H1 (cell line): ENCODE data around the gene MUC5B. TPM values are rescaled to one million over a fixed set of nuclear protein-coding genes. Genes with fewer than 3 reads are reported as not detected.

Source experiments
- CTCF ChIA-PET: fragments of 300-600 bp; sonication (Branson Sonifier 250); formaldehyde crosslinking; loops from one replicate; lab custom pipeline; 2021; ENCODE audit not compliant: partially characterized antibody; lab: Charles Lee
- POLR2A ChIA-PET: fragments of 300-600 bp; sonication (Branson Sonifier 250); formaldehyde crosslinking; loops from one replicate; lab custom pipeline; 2021; ENCODE audit warnings: inconsistent platforms; ENCODE audit not compliant: partially characterized antibody; lab: Charles Lee
- DNase-seq, 2 experiments: peaks; one replicate each; pipeline versions ENCODE4 v3.0.0 to v3.0.0-alpha.2; 2010 to 2022; ENCODE audit warnings: low spot score in 2 of 2, low read depth in 1 of 2, mixed read lengths in 1 of 2
- FAIRE-seq: peaks from 2 replicates; lab custom pipeline; 2011; peaks lifted over from hg19 to GRCh38; lab: Jason Lieb, UNC
- H2AFZ ChIP-seq: 2 replicates; pipeline ENCODE4 v1.8.1; 2012; ENCODE audit warnings: low read length, inconsistent platforms
- H2AK5ac ChIP-seq: 2 replicates; pipeline ENCODE4 v1.6.1; 2013; ENCODE audit warnings: low read depth, low read length
- H2BK120ac ChIP-seq: replicated peaks from 2 replicates; pipeline ENCODE3; 2013; ENCODE audit warnings: low read depth, low read length, inconsistent platforms
- H2BK12ac ChIP-seq: 2 replicates; pipeline ENCODE4 v1.6.1; 2013; ENCODE audit warnings: low read depth, low read length
- H2BK15ac ChIP-seq: 2 replicates; pipeline ENCODE4 v1.6.1; 2013; ENCODE audit warnings: low read length
- H2BK20ac ChIP-seq: 2 replicates; pipeline ENCODE4 v1.6.1; 2013; ENCODE audit warnings: low read length
- H2BK5ac ChIP-seq: 2 replicates; pipeline ENCODE4 v1.6.1; 2013; ENCODE audit warnings: low read depth, low read length
- H3K14ac ChIP-seq: 2 replicates; pipeline ENCODE4 v1.6.1; 2013; ENCODE audit warnings: inconsistent platforms; ENCODE audit not compliant: insufficient read length
- H3K18ac ChIP-seq: 2 replicates; pipeline ENCODE4 v1.6.1; 2013; ENCODE audit warnings: low read length; ENCODE audit errors: extremely low read depth
- H3K23ac ChIP-seq: 2 replicates; pipeline ENCODE4 v1.6.1; 2013; ENCODE audit warnings: inconsistent platforms; ENCODE audit not compliant: insufficient read length
- H3K23me2 ChIP-seq: 2 replicates; pipeline ENCODE4 v1.6.1; 2013; ENCODE audit warnings: low read depth, low read length
- H3K27ac ChIP-seq: 2 replicates; pipeline ENCODE4 v1.6.1; 2011; ENCODE audit warnings: low read depth, low read length, inconsistent platforms
- H3K27me3 ChIP-seq, 4 experiments: replicated peaks in 1 of 4; 1 replicate in 1 of 4; 2 replicates in 3 of 4; pipeline versions ENCODE4 v1.6.1 to v1.8.1; 2011 to 2013; ENCODE audit warnings: low read length in 3 of 4, mild to moderate bottlenecking in 3 of 4, inconsistent platforms in 2 of 4, mixed read lengths in 2 of 4, moderate library complexity in 1 of 4; ENCODE audit not compliant: control insufficient read depth in 3 of 4, insufficient read depth in 3 of 4; ENCODE audit errors: extremely low read depth in 1 of 4
- H3K36me3 ChIP-seq, 4 experiments: 2 replicates each; pipeline versions ENCODE4 v1.6.1 to v1.8.1; 2011 to 2013; ENCODE audit warnings: mild to moderate bottlenecking in 4 of 4, low read length in 3 of 4, moderate library complexity in 2 of 4, control low read depth in 1 of 4, inconsistent platforms in 1 of 4; ENCODE audit not compliant: insufficient read depth in 4 of 4, control insufficient read depth in 2 of 4
- H3K4ac ChIP-seq: replicated peaks from 2 replicates; pipeline ENCODE3; 2013; ENCODE audit warnings: low read length, low read depth, mixed read lengths, inconsistent platforms; ENCODE audit not compliant: insufficient read length
- H3K4me1 ChIP-seq, 4 experiments: replicated peaks in 1 of 4; 1 replicate in 1 of 4; 2 replicates in 3 of 4; pipeline versions ENCODE4 v1.6.1 to v1.8.1; 2011 to 2013; ENCODE audit warnings: low read length in 3 of 4, inconsistent platforms in 2 of 4, mixed read lengths in 1 of 4; ENCODE audit not compliant: insufficient read depth in 4 of 4, control insufficient read depth in 3 of 4
- H3K4me2 ChIP-seq, 2 experiments: 2 replicates each; pipeline versions ENCODE4 v1.6.1 to v1.8.1; 2011 to 2013; ENCODE audit warnings: low read depth in 2 of 2, low read length in 2 of 2, control low read depth in 1 of 2, inconsistent platforms in 1 of 2, mild to moderate bottlenecking in 1 of 2; ENCODE audit not compliant: insufficient read depth in 1 of 2
- H3K4me3 ChIP-seq, 4 experiments: fragments of 200-600, 300-600 bp in 1 of 4; sonication (generic), shearing (Covaris generic), sonication (Bioruptor Twin) in 1 of 4; 2 replicates each; pipeline versions ENCODE4 v1.5.1 to v1.8.1; 2011 to 2016; ENCODE audit warnings: low read length in 4 of 4, low read depth in 3 of 4, control low read depth in 2 of 4, inconsistent platforms in 2 of 4, mild to moderate bottlenecking in 2 of 4, mixed read lengths in 1 of 4, moderate library complexity in 1 of 4; ENCODE audit not compliant: insufficient read depth in 2 of 4; ENCODE audit errors: extremely low read depth in 1 of 4
- H3K56ac ChIP-seq: replicated peaks from 2 replicates; pipeline ENCODE3; 2013; ENCODE audit warnings: low read depth, mild to moderate bottlenecking, mixed read lengths, low read length, inconsistent platforms; ENCODE audit not compliant: insufficient read length
- H3K79me1 ChIP-seq: 2 replicates; pipeline ENCODE4 v1.6.1; 2013; ENCODE audit warnings: low read depth, low read length, control low read depth
- H3K79me2 ChIP-seq, 2 experiments: 2 replicates each; pipeline versions ENCODE4 v1.6.1 to v1.8.1; 2012 to 2013; ENCODE audit warnings: low read length in 2 of 2, mild to moderate bottlenecking in 2 of 2, inconsistent platforms in 1 of 2; ENCODE audit not compliant: insufficient read depth in 2 of 2, control insufficient read depth in 1 of 2
- H3K9ac ChIP-seq, 4 experiments: replicated peaks in 1 of 4; 1 replicate in 1 of 4; 2 replicates in 3 of 4; pipeline versions ENCODE4 v1.6.1 to v1.8.1; 2011 to 2013; ENCODE audit warnings: low read depth in 3 of 4, low read length in 3 of 4, control low read depth in 2 of 4, mild to moderate bottlenecking in 2 of 4, moderate library complexity in 2 of 4, inconsistent platforms in 1 of 4; ENCODE audit errors: extremely low read depth in 1 of 4
- H3K9me3 ChIP-seq, 2 experiments: 2 replicates each; pipeline versions ENCODE4 v1.6.1 to v1.8.1; 2012 to 2013; ENCODE audit warnings: mild to moderate bottlenecking in 2 of 2, moderate library complexity in 2 of 2, control low read depth in 1 of 2, inconsistent platforms in 1 of 2, low read depth in 1 of 2, low read length in 1 of 2, mixed read lengths in 1 of 2; ENCODE audit not compliant: insufficient read depth in 2 of 2
- H4K20me1 ChIP-seq, 2 experiments: replicated peaks in 1 of 2; 2 replicates each; pipeline versions ENCODE3 to v1.8.1; 2011 to 2013; ENCODE audit warnings: inconsistent platforms in 2 of 2, low read length in 2 of 2, mild to moderate bottlenecking in 1 of 2; ENCODE audit not compliant: insufficient read depth in 2 of 2, control insufficient read depth in 1 of 2
- H4K5ac ChIP-seq: 2 replicates; pipeline ENCODE4 v1.6.1; 2013; ENCODE audit warnings: low read length, low read depth, mixed read lengths, inconsistent platforms; ENCODE audit not compliant: insufficient read length
- H4K8ac ChIP-seq: 2 replicates; pipeline ENCODE4 v1.8.0; 2013; ENCODE audit warnings: mild to moderate bottlenecking, moderate library complexity, low read length, inconsistent platforms; ENCODE audit not compliant: insufficient read depth; ENCODE audit errors: extremely low read depth
- H4K91ac ChIP-seq: replicated peaks from 2 replicates; pipeline ENCODE3; 2013; ENCODE audit warnings: low read length, mixed read lengths, inconsistent platforms; ENCODE audit not compliant: insufficient read length
- ASH2L ChIP-seq: fragments of 200-600, 300-600 bp; sonication (generic); IDR thresholded peaks from one replicate; pipeline ENCODE4 v1.7.1; 2017; ENCODE audit warnings: low read length
- KDM4A ChIP-seq: IDR thresholded peaks from one replicate; pipeline ENCODE4 v1.7.1; 2012; ENCODE audit warnings: low read depth, mild to moderate bottlenecking, moderate library complexity, low read length, inconsistent platforms; ENCODE audit not compliant: severe bottlenecking
- KDM5A ChIP-seq: fragments of 200-600 bp; IDR thresholded peaks from 2 replicates; pipeline ENCODE4 v1.7.1; 2012; ENCODE audit warnings: mild to moderate bottlenecking, low read length, inconsistent platforms, mixed read lengths
- NANOG ChIP-seq: IDR thresholded peaks from 2 replicates; pipeline ENCODE4 v1.6.1; 2011; ENCODE audit warnings: low read length, low read depth, mild to moderate bottlenecking, inconsistent platforms; ENCODE audit not compliant: insufficient read depth, poor library complexity, severe bottlenecking
- POLR2AphosphoS5 ChIP-seq: IDR thresholded peaks from 2 replicates; pipeline ENCODE4 v1.6.1; 2011; ENCODE audit warnings: low read depth, low read length
- SAP30 ChIP-seq: fragments of 300-600 bp; sonication (generic); IDR thresholded peaks from 2 replicates; pipeline ENCODE4 v1.7.1; 2012; ENCODE audit warnings: low read length, moderate library complexity, mild to moderate bottlenecking, inconsistent platforms; ENCODE audit not compliant: insufficient read depth, insufficient replicate concordance
- SP2 ChIP-seq: IDR thresholded peaks from 2 replicates; pipeline ENCODE4 v1.6.1; 2012; ENCODE audit warnings: mild to moderate bottlenecking, low read length, inconsistent platforms
- SRF ChIP-seq: IDR thresholded peaks from 2 replicates; pipeline ENCODE4 v1.6.1; 2011; ENCODE audit warnings: mild to moderate bottlenecking, low read depth, low read length, moderate library complexity
- ZNF274 ChIP-seq: IDR thresholded peaks from 2 replicates; pipeline ENCODE4 v1.7.0; 2012; ENCODE audit warnings: low read length, borderline replicate concordance; ENCODE audit errors: extremely low read depth
- WGBS, 2 experiments: shearing (Covaris generic) in 1 of 2; methylation state at CpG; one replicate each; pipeline versions ENCODE4 v1.1.6 to v1.1.7; 2013 to 2015; ENCODE audit warnings: low lambda C conversion rate in 2 of 2, mixed read lengths in 2 of 2, inconsistent platforms in 1 of 2, low coverage in 1 of 2, missing lambda C conversion rate in 1 of 2; ENCODE audit not compliant: insufficient replicate concordance in 2 of 2, insufficient coverage in 1 of 2, insufficient read length in 1 of 2; ENCODE audit errors: extremely low coverage in 1 of 2, missing lambda C conversion rate in 1 of 2; 5-methylcytosine and 5-hydroxymethylcytosine counted together
- polyA plus RNA-seq, 7 experiments: library from polyadenylated mRNA; depleted of rRNA in 3 of 7; stranded (reverse) in 5 of 7; unstranded in 2 of 7; fragments of >200 nt in 5 of 7; fragments of 200-250 nt in 2 of 7; gene quantifications; 1 replicate in 5 of 7; 2 replicates in 1 of 7; 4 replicates in 1 of 7; pipeline versions ENCODE4 v1.2.1 to v1.2.3, GENCODE V29; 2011 to 2013; ENCODE audit warnings: missing spikeins in 2 of 7, mixed read lengths in 2 of 7
- total RNA-seq: library from RNA; stranded (reverse); fragmentation: NEBNext Ultra II Directional; extraction: Animal tissue kit (Norgen Biotek cat#: 25700); gene quantifications from 2 replicates; pipeline ENCODE4 v1.2.1, GENCODE V29; 2021
- TF ChIP-seq, protein P1 (sequence below): IDR thresholded peaks from 2 replicates; pipeline ENCODE4 v1.6.1; 2012; ENCODE audit warnings: inconsistent platforms

MUC5B gene
- total and polyA plus RNA-seq, 2 of the 8 experiments (the other 6 are each of a cell fraction or from before 2014, with no cell fraction given): 0.02 to 0.03 TPM

DNA sequence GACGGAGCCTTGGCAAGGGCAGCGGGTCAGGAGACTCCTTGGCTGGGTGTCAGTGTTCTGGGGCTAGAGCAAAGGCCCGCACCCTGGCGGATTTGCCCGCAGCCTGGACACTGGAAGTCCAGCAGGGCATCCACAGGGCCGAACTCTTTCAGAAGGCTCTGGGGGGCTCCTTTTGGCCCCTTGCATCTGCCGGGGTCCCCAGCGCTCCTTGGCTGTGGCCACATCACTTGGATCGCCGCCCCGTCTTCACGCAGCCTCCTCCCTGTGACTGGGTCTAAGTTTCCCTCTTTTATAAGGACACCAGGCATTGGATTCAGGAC, 45.1 kb upstream of the MUC5B start:
- no peak overlapping the region for H2BK15ac ChIP-seq
- H3K23me2 ChIP-seq: peaks cover 8% of the 10 kb centered on the region; the same call in 1 of the 2 replicates
- no peaks in the 10 kb centered on the region for H3K79me2 ChIP-seq
- no peak overlapping the region for H3K4ac ChIP-seq
- no peak overlapping the region for H3K23ac ChIP-seq
- H3K36me3 ChIP-seq: no peaks in the 10 kb centered on the region
- H2BK20ac ChIP-seq: no peak overlapping the region
- peaks cover 0 to 2% of the 10 kb centered on the region in 2 experiments for H4K20me1 ChIP-seq
- H3K56ac ChIP-seq: no peak overlapping the region
- ChIA-PET CTCF (no interaction called here), POLR2A (no interaction called here)
- H2AK5ac ChIP-seq: no peak overlapping the region
- H2BK12ac ChIP-seq: no peak overlapping the region
- no peaks in the 10 kb centered on the region for H3K27me3 ChIP-seq
- H3K27ac ChIP-seq: no peak overlapping the region
- no peak overlapping the region for H2AFZ ChIP-seq
- FAIRE-seq (no peak), DNase-seq (no peak)
- 84% methylated on average over 12 of the region's 12 CpGs; no CpG with 5 or more reads in 1 of the 2 experiments for WGBS, 2 experiments
- TF ChIP-seq SP2 (no peak), SRF (no peak), KDM4A (no peak), POLR2AphosphoS5 (no peak), ASH2L (no peak), ZNF274 (no peak), NANOG (no peak), SAP30 (no peak), KDM5A (no peak)
- TF ChIP-seq, protein P1, sequence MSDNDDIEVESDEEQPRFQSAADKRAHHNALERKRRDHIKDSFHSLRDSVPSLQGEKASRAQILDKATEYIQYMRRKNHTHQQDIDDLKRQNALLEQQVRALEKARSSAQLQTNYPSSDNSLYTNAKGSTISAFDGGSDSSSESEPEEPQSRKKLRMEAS: no peak
- H2BK120ac ChIP-seq: no peak overlapping the region
- H3K4me2 ChIP-seq: no peak overlapping the region
- H3K4me1 ChIP-seq: no peaks in the 10 kb centered on the region
- peaks cover 40 to 88% of the 10 kb centered on the region in 2 experiments for H3K9me3 ChIP-seq
- no peak overlapping the region for H3K14ac ChIP-seq
- no peak overlapping the region for H3K9ac ChIP-seq
- H3K79me1 ChIP-seq: no peaks in the 10 kb centered on the region
- H4K8ac ChIP-seq: no peak overlapping the region
- H2BK5ac ChIP-seq: no peak overlapping the region
- H4K91ac ChIP-seq: no peak overlapping the region
- H4K5ac ChIP-seq: no peak overlapping the region
- H3K4me3 ChIP-seq: no peak overlapping the region
- no peak overlapping the region for H3K18ac ChIP-seq
